ENCODE data around the gene KRTAP10-2.
"Not testable (repeated sequence)": the region's sequence is repeated elsewhere in the genome, so short reads cannot be mapped to it uniquely, and the experiment has no call there.

The KRTAP10-2 gene

GRCh38 chr21:44503901-44504399 lies 47.4 kb downstream of the KRTAP10-2 start:
- Histone ChIP-seq H3K4me1 (ENCODE audit: control insufficient read depth, insufficient read depth, low read length) (no peaks in the 10 kb centered on the region), H3K9ac (ENCODE audit: low read depth, low read length) (no peak overlapping the region), H3K9me3 (replicated peaks; ENCODE audit: low read length) (no peaks in the 10 kb centered on the region), H3K4me3 (ENCODE audit: low read length) (no peak overlapping the region), H3K27me3 (ENCODE audit: control insufficient read depth, insufficient read depth, low read length) (peaks cover 42% of the 10 kb centered on the region), H3K36me3 (ENCODE audit: insufficient read depth, low read length) (no peaks in the 10 kb centered on the region), H3K4me2 (ENCODE audit: low read length) (no peak overlapping the region)

DNA sequence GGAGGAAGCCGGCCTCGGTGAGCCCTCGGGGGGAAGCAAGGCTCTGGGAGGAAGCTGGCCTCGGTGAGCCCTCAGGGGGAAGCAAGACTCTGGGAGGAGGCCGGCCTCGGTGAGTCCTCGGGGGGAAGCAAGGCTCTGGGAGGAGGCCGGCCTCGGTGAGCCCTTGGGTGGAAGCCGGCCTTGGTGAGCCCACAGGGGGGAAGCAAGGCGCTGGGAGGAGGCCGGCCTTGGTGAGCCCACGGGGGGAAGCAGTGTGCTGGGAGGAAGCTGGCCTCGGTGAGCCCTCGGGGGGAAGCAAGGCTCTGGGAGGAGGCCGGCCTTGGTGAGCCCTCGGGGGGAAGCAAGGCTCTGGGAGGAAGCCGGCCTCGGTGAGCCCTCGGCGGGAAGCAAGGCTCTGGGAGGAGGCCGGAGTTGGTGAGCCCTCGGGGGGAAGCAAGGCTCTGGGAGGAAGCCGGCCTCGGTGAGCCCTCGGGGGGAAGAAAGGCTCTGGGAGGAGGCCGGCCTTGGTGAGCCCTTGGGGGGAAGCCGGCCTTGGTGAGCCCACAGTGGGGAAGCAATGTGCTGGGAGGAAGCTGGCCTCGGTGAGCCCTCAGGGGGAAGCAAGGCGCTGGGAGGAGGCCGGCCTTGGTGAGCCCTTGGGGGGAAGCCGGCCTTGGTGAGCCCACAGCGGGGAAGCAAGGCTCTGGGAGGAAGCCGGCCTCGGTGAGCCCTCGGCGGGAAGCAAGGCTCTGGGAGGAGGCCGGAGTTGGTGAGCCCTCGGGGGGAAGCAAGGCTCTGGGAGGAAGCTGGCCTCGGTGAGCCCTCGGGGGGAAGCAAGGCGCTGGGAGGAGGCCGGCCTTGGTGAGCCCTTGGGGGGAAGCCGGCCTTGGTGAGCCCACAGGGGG lies 48.1 kb downstream of the KRTAP10-2 start:
- not testable (repeated sequence) for H3K9me3 ChIP-seq (replicated peaks; ENCODE audit: low read length); H3K9ac ChIP-seq (ENCODE audit: low read depth, low read length); H3K4me2 ChIP-seq (ENCODE audit: low read length); H3K4me1 ChIP-seq (ENCODE audit: control insufficient read depth, insufficient read depth, low read length); H3K4me3 ChIP-seq (ENCODE audit: low read length); H3K36me3 ChIP-seq (ENCODE audit: insufficient read depth, low read length)
- peaks cover 40% of the 10 kb centered on the region for H3K27me3 ChIP-seq (ENCODE audit: control insufficient read depth, insufficient read depth, low read length)

- Histone ChIP-seq H3K36me3 (ENCODE audit: insufficient read depth, low read length) (no peaks in the 10 kb centered on the region), H3K4me1 (ENCODE audit: control insufficient read depth, insufficient read depth, low read length) (no peaks in the 10 kb centered on the region), H3K4me3 (ENCODE audit: low read length) (no peak overlapping the region), H3K9me3 (replicated peaks; ENCODE audit: low read length) (no peaks in the 10 kb centered on the region), H3K4me2 (ENCODE audit: low read length) (no peak overlapping the region), H3K27me3 (ENCODE audit: control insufficient read depth, insufficient read depth, low read length) (peaks cover 41% of the 10 kb centered on the region), H3K9ac (ENCODE audit: low read depth, low read length) (no peak overlapping the region)
Observed at GRCh38 chr21:44502171-44502958, 48.9 kb downstream of the KRTAP10-2 start.

Data from skeletal muscle satellite cell (primary cell).